GM19468 (cell line): Measurements from ENCODE around the gene OLA1.

Source experiments
- ATAC-seq: cut with Tn5 transposase; IDR thresholded peaks from one replicate; pipeline ENCODE4 v1.9.1; 2021; ENCODE audit warnings: mild to moderate bottlenecking, moderate library complexity, moderate number of reproducible peaks; ENCODE audit not compliant: unreplicated experiment; ENCODE audit errors: extremely low read depth

Gene OLA1

GRCh38 chr2:174044556-174044955 lies 203.8 kb downstream of the OLA1 start:
- ATAC-seq, result no peak

GRCh38 chr2:174040417-174040701 lies 208.0 kb downstream of the OLA1 start:
- no peak for ATAC-seq

- ATAC-seq, result peak; percentile 71
These were observed 208.5 kb downstream of the OLA1 start for GRCh38 chr2:174039551-174040416.

- ATAC-seq, result no peak
These were observed 209.9 kb downstream of the OLA1 start for GRCh38 chr2:174038462-174038861.

- ATAC-seq, result no peak
These were observed 211.5 kb downstream of the OLA1 start for GRCh38 chr2:174036825-174037224.

- ATAC-seq, result no peak
These were observed 212.2 kb downstream of the OLA1 start for GRCh38 chr2:174035981-174036742.

- no peak for ATAC-seq
These were observed 213.2 kb downstream of the OLA1 start for GRCh38 chr2:174035117-174035635.

GRCh38 chr2:174033163-174033550 lies 215.2 kb downstream of the OLA1 start:
- ATAC-seq, result no peak

- ATAC-seq, result no peak
These were observed 217.1 kb downstream of the OLA1 start for GRCh38 chr2:174031226-174031625.

- no peak for ATAC-seq
These were observed 219.4 kb downstream of the OLA1 start for GRCh38 chr2:174028935-174029334.

- ATAC-seq, result no peak
These were observed 220.4 kb downstream of the OLA1 start for GRCh38 chr2:174027956-174028355.

GRCh38 chr2:174026122-174026845 lies 222.0 kb downstream of the OLA1 start:
- ATAC-seq, result no peak

GRCh38 chr2:174025271-174026121 lies 222.8 kb downstream of the OLA1 start:
- no peak for ATAC-seq

GRCh38 chr2:174024524-174025270 lies 223.6 kb downstream of the OLA1 start:
- no peak for ATAC-seq

- no peak for ATAC-seq
These were observed 224.5 kb downstream of the OLA1 start for GRCh38 chr2:174023591-174024523.
